T-cell (primary cell): Measurements from ENCODE around the gene WIPF3. TPM values are rescaled to one million over a fixed set of nuclear protein-coding genes. Genes with fewer than 3 reads are reported as not detected.
"Not testable (repeated sequence)": the region's sequence is repeated elsewhere in the genome, so short reads cannot be mapped to it uniquely, and the experiment has no call there.

Experiments used
- ATAC-seq, 4 experiments: fragments of 200-7000 bp in 3 of 4; fragments of 150-1000 bp in 1 of 4; cut with Tn5 transposase; replicated peaks in 1 of 4; 1 replicate in 3 of 4; 2 replicates in 1 of 4; pipeline ENCODE4 v1.10.0; 2021; ENCODE audit warnings: moderate library complexity in 3 of 4, mild to moderate bottlenecking in 2 of 4, moderate number of reproducible peaks in 1 of 4
- CTCF ChIA-PET, 2 donors: fragments of 300-600 bp; sonication (Branson Sonifier 250); formaldehyde crosslinking; loops; one replicate each; lab custom pipeline; 2022; ENCODE audit warnings: antibody characterized with exemption in 2 of 2; lab: Charles Lee
- POLR2A ChIA-PET, 2 donors: fragments of 300-600 bp; sonication (Branson Sonifier 250); formaldehyde crosslinking; loops; one replicate each; lab custom pipeline; 2022; ENCODE audit warnings: antibody characterized with exemption in 2 of 2; lab: Charles Lee
- DNase-seq, 35 experiments: peaks; one replicate each; pipeline versions ENCODE4 v3.0.0 to v3.0.0-alpha.2; 2013 to 2023
- H3K27ac ChIP-seq: one replicate; pipeline ENCODE4 v1.5.1; 2013; ENCODE audit warnings: low read length
- H3K27me3 ChIP-seq, 2 experiments: replicated peaks in 1 of 2; 1 replicate in 1 of 2; 2 replicates in 1 of 2; pipeline versions ENCODE4 v1.6.1 to v1.7.0; 2013; ENCODE audit warnings: low read length in 1 of 2, mixed read lengths in 1 of 2; ENCODE audit not compliant: control insufficient read depth in 2 of 2, insufficient read depth in 2 of 2; ENCODE audit errors: extremely low read depth in 1 of 2
- H3K36me3 ChIP-seq, 2 donors: 1 replicate in 1 of 2; 2 replicates in 1 of 2; pipeline versions ENCODE4 v1.6.1 to v1.7.0; 2013; ENCODE audit warnings: low read length in 1 of 2; ENCODE audit not compliant: control insufficient read depth in 2 of 2, insufficient read depth in 1 of 2; ENCODE audit errors: extremely low read depth in 1 of 2
- H3K4me1 ChIP-seq, 2 experiments: 1 replicate in 1 of 2; 2 replicates in 1 of 2; pipeline versions ENCODE4 v1.6.1 to v1.7.0; 2013; ENCODE audit warnings: low read length in 2 of 2, mixed read lengths in 1 of 2; ENCODE audit not compliant: insufficient read depth in 2 of 2, control insufficient read depth in 1 of 2; ENCODE audit errors: extremely low read depth in 1 of 2
- H3K4me3 ChIP-seq, 2 donors: 1 replicate in 1 of 2; 2 replicates in 1 of 2; pipeline versions ENCODE4 v1.5.1 to v1.7.0; 2013; ENCODE audit warnings: mild to moderate bottlenecking in 2 of 2, low read length in 1 of 2, moderate library complexity in 1 of 2; ENCODE audit not compliant: control insufficient read depth in 1 of 2; ENCODE audit errors: extremely low read depth in 1 of 2
- H3K9me3 ChIP-seq: 2 replicates; pipeline ENCODE4 v1.7.0; 2013
- H3K27ac Mint-ChIP-seq, 2 donors: one replicate each; pipeline ENCODE4 v1.8.0; 2020 to 2021; ENCODE audit warnings: mild to moderate bottlenecking in 2 of 2, mixed read lengths in 2 of 2
- H3K27me3 Mint-ChIP-seq, 2 donors: one replicate each; pipeline ENCODE4 v1.8.0; 2021 to 2022; ENCODE audit warnings: mixed read lengths in 2 of 2
- H3K36me3 Mint-ChIP-seq: one replicate; pipeline ENCODE4 v1.8.0; 2021; ENCODE audit warnings: mixed read lengths
- H3K4me1 Mint-ChIP-seq, 3 donors: one replicate each; pipeline ENCODE4 v1.8.0; 2020 to 2022; ENCODE audit warnings: mixed read lengths in 3 of 3, mild to moderate bottlenecking in 1 of 3
- H3K4me3 Mint-ChIP-seq, 3 donors: one replicate each; pipeline ENCODE4 v1.8.0; 2020 to 2022; ENCODE audit warnings: mild to moderate bottlenecking in 3 of 3, mixed read lengths in 3 of 3, moderate library complexity in 3 of 3
- H3K9me3 Mint-ChIP-seq, 3 donors: one replicate each; pipeline ENCODE4 v1.8.0; 2020 to 2022; ENCODE audit warnings: mixed read lengths in 3 of 3
- WGBS: methylation state at CpG from one replicate; pipeline ENCODE4 v1.1.5; 2013; ENCODE audit warnings: missing lambda C conversion rate; ENCODE audit not compliant: insufficient coverage; 5-methylcytosine and 5-hydroxymethylcytosine counted together
- total RNA-seq, 35 experiments: library from RNA in 6 of 35; stranded (reverse) in 6 of 35; fragments of 120-200 nt in 1 of 35; gene quantifications; one replicate each; pipeline versions ENCODE4 v1.2.1 to v1.2.4 and lab custom pipeline; 2013 to 2026

The WIPF3 gene
- total RNA-seq, 5 donors from 2014 or later (not counting 1 experiment from before 2014, with no cell fraction given) = 0.06 to 0.16 (median 0.07) TPM; not detected in 2

DNA sequence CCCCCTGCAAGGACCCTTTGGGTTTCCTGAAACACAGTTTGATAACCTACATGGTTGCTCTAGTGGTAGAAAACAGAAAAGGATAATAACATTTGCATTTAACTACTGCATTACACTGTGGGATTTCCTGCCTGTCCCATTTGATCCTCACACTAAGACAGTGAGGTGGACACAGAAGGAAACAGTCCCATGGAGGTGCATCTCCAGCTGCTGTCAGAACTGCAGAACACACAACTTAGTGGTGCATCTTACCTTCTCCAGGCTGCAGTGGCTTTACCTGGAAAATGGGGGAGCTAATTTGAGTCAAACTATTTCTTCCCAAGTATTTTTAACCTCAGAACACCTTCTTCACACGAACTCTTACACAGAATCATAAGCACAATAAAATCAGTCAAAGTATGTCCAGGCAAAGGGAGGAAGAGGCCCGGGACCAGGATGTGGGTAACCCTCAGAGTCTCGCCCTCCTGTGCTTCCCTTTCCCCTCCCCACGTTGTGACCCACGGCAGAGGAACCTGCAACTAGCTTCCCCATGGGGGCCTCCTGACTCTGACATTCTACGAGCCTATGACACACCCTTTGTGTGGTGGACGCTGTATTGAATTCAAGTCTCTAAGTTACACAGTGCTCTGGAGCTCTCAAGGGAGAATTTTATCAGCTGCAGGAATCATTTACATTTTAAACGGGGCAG lies 149.6 kb downstream of the WIPF3 start:
- H3K9me3 Mint-ChIP-seq = peaks cover 0 to 2% (median 0%) of the 10 kb centered on the region in 3 donors
- ChIA-PET CTCF (interaction anchor here (0.6 to 0.9 kb wide), 2 partner anchors 106 to 791 kb away, joined by 4 to 5 read pairs; no protein-coding TSS in a partner anchor), POLR2A (no interaction called here)
- Histone ChIP-seq H3K4me3 (peak overlapping the region in 1 of 2 donors; percentile 27), H3K36me3 (peaks cover 0 to 3% of the 10 kb centered on the region in 2 donors), H3K27me3 (peaks cover 0 to 4% of the 10 kb centered on the region in 2 experiments), H3K9me3 (no peaks in the 10 kb centered on the region), H3K27ac (no peak overlapping the region), H3K4me1 (peaks cover 8 to 12% of the 10 kb centered on the region in 2 experiments)
- H3K4me1 Mint-ChIP-seq = peaks cover 12 to 15% (median 14%) of the 10 kb centered on the region in 3 donors
- peak in 3 of 4 experiments; percentile 62 to 76 (median 62) for ATAC-seq
- DNase-seq = peak in 20 of 35 experiments; percentile 2 to 44 (median 10)
- H3K36me3 Mint-ChIP-seq = no peaks in the 10 kb centered on the region
- peaks cover 3 to 9% of the 10 kb centered on the region in 2 donors for H3K27me3 Mint-ChIP-seq
- peak overlapping the region in 1 of 3 donors; percentile 41 for H3K4me3 Mint-ChIP-seq
- H3K27ac Mint-ChIP-seq = peak overlapping the region in 1 of 2 donors; percentile 55
- 17% methylated on average over 6 of the region's 8 CpGs for WGBS

DNA sequence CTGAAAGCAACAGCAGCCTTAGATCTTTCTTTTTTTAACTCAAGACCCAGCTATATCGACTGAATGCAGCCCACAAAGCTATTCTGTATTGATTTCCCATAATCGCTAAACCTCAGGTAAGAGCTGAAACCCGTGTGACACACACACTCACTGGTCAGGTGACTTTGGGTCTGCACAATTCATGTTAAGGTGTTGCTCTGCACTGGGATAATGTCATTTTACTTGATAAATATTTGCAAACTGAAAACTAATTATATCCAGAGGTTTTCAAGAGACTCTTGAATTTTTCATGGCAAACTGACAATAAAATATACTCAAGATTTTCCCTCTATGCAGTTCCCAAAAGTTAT lies 150.2 kb downstream of the WIPF3 start:
- H3K27me3 Mint-ChIP-seq = peaks cover 3 to 7% of the 10 kb centered on the region in 2 donors
- H3K9me3 Mint-ChIP-seq = no peaks in the 10 kb centered on the region
- peaks cover 12 to 15% (median 14%) of the 10 kb centered on the region in 3 donors for H3K4me1 Mint-ChIP-seq
- DNase-seq = no peak
- no peak for ATAC-seq
- H3K36me3 Mint-ChIP-seq = no peaks in the 10 kb centered on the region
- H3K4me3 ChIP-seq = no peak overlapping the region
- H3K4me1 ChIP-seq = peaks cover 8 to 12% of the 10 kb centered on the region in 2 experiments
- POLR2A ChIA-PET = no interaction called here
- H3K27me3 ChIP-seq = no peaks in the 10 kb centered on the region
- no peak overlapping the region for H3K27ac ChIP-seq
- 30% methylated on average over 3 of the region's 3 CpGs for WGBS
- H3K27ac Mint-ChIP-seq = no peak overlapping the region
- H3K4me3 Mint-ChIP-seq = peak overlapping the region in 1 of 3 donors; percentile 41
- no peaks in the 10 kb centered on the region for H3K36me3 ChIP-seq
- CTCF ChIA-PET = interaction anchor here (0.6 to 0.9 kb wide), 2 partner anchors 105 to 791 kb away, joined by 4 to 5 read pairs; no protein-coding TSS in a partner anchor
- H3K9me3 ChIP-seq = no peaks in the 10 kb centered on the region

DNA sequence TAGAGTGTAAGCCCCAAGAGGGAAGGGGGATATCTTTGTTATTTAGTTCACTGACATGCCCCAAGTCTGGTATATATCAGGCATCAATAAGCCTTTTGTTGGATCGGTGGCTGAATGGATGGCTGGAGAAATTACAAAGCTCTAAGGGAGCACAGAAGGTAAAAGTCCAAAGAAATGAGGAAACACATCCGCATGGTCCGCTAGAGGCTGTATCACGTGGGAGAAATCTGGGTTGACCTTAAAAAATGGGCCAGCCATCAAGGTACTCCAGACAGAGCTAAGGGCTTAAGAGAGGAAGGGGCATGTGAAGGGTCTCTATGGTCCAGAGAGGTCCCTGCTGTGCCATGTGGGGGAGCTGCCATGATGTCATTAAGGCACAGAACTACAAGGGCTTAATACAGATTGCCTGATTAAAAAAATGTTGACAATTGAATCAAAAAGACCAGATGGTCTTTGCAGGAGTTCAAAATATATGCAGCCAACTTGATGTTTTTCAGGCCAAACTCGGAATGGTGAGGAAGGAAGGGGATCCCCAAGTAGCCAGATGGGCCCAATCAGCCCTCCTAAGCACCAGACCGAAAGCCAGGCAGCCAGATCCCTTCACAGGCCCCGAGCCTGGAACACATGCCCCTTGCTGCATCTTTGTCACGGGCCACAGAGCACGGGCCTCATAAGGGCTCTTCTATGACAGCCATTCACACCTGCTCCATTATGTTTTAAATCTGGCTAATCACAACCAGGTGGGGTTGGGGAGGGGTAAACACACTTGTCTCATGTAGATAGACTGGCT lies 151.4 kb downstream of the WIPF3 start:
- no peaks in the 10 kb centered on the region for H3K9me3 ChIP-seq
- H3K4me3 ChIP-seq = no peak overlapping the region
- H3K4me1 ChIP-seq = peaks cover 8 to 12% of the 10 kb centered on the region in 2 experiments
- H3K27me3 ChIP-seq = no peaks in the 10 kb centered on the region
- no peak overlapping the region for H3K4me3 Mint-ChIP-seq
- ChIA-PET CTCF (no interaction called here), POLR2A (interaction anchor here in 1 of 2 donors (0.6 kb wide), 1 partner anchor 117 kb away, joined by 3 read pairs; no protein-coding TSS in a partner anchor)
- H3K27ac Mint-ChIP-seq = no peak overlapping the region
- peaks cover 3 to 7% of the 10 kb centered on the region in 2 donors for H3K27me3 Mint-ChIP-seq
- ATAC-seq = no peak
- no peaks in the 10 kb centered on the region for H3K9me3 Mint-ChIP-seq
- H3K36me3 Mint-ChIP-seq = no peaks in the 10 kb centered on the region
- DNase-seq = no peak
- H3K4me1 Mint-ChIP-seq = peaks cover 12 to 15% (median 14%) of the 10 kb centered on the region in 3 donors
- 77% methylated on average over 5 of the region's 9 CpGs for WGBS
- no peak overlapping the region for H3K27ac ChIP-seq
- H3K36me3 ChIP-seq = no peaks in the 10 kb centered on the region

DNA sequence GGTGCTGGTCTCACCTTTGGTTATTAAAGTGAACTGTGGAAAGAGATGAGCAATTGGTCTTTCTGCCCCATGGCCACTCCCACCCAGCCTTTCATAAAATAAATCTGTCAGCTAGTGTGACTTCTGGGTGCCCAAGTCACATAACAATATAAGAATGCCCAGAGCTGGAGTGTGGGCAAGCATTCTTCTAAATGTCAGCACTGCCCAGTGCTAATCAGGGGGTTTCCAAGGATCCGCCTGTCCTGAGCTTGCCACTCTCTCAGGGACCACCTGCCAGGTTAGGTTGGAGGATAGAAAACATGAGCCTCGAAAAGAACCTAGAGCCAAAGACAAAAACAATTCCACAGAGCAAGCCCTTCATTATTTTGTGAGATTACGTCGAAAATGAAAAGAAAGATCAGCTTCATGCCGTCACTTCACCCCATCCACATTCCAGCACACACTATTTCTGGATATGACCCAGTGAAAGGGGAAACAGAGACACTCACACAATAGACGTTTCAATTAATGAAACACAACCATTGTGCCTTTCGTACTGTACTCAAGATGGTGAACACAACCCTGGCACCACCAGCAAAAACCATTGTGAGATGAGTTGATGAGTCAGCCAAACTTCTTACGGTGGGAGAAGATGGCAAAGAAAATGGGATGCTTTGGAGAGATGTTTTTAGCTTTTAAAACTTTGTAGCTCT lies 152.5 kb downstream of the WIPF3 start:
- ChIA-PET POLR2A (no interaction called here), CTCF (no interaction called here)
- WGBS = 100% methylated on average over 3 of the region's 8 CpGs
- no peaks in the 10 kb centered on the region for H3K9me3 Mint-ChIP-seq
- H3K4me3 Mint-ChIP-seq = no peak overlapping the region
- H3K9me3 ChIP-seq = no peaks in the 10 kb centered on the region
- H3K27me3 Mint-ChIP-seq = peaks cover 3 to 7% of the 10 kb centered on the region in 2 donors
- peaks cover 12 to 15% (median 14%) of the 10 kb centered on the region in 3 donors for H3K4me1 Mint-ChIP-seq
- no peaks in the 10 kb centered on the region for H3K27me3 ChIP-seq
- no peak overlapping the region for H3K27ac ChIP-seq
- H3K27ac Mint-ChIP-seq = no peak overlapping the region
- H3K4me3 ChIP-seq = no peak overlapping the region
- no peaks in the 10 kb centered on the region for H3K36me3 ChIP-seq
- H3K4me1 ChIP-seq = peaks cover 8 to 9% of the 10 kb centered on the region in 2 experiments
- H3K36me3 Mint-ChIP-seq = no peaks in the 10 kb centered on the region
- no peak for DNase-seq
- no peak for ATAC-seq

DNA sequence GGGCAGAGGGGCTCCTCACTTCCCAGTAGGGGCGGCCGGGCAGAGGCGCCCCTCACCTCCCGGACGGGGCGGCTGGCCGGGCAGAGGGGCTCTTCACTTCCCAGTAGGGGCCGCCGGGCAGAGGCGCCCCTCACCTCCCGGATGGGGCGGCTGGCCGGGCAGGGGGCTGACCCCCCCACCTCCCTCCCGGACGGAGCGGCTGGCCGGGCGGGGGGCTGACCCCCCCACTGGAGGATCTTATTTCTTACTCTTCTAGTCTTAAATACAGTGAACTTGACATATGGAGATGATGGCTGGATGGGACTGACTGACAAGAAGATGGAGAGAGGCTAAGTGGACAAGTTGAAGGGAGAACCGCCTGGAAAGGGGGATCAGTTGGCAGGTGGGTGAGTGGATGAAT lies 155.3 kb downstream of the WIPF3 start:
- no CpG with 5 or more reads among the region's 19 CpGs for WGBS
- H3K27ac Mint-ChIP-seq, POLR2A ChIA-PET: not testable (repeated sequence)

DNA sequence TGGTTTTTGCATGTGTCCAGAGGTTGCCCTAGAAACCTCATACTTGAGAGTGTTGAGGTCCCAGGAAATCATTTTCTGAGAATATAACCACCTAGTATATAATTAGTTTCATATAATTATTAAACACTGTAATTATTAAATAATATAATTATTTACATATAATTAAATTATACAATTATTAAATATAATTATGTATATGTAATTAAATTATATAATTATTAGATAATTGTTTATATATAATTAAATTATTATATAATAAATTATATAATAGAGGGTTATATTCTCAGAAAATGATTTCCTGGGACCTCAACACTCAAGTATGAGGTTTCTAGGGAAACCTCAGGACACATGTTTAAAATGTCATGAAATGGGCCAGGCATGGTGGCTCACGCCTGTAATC lies 155.7 kb downstream of the WIPF3 start:
- Histone ChIP-seq H3K36me3 (no peaks in the 10 kb centered on the region), H3K4me1 (no peaks in the 10 kb centered on the region), H3K27me3 (no peaks in the 10 kb centered on the region), H3K9me3 (no peaks in the 10 kb centered on the region), H3K27ac (no peak overlapping the region), H3K4me3 (no peak overlapping the region)
- Mint-ChIP-seq H3K27me3 (peaks cover 10 to 17% of the 10 kb centered on the region in 2 donors), H3K4me1 (peaks cover 0 to 2% (median 0%) of the 10 kb centered on the region in 3 donors), H3K4me3 (no peak overlapping the region), H3K9me3 (no peaks in the 10 kb centered on the region), H3K27ac (no peak overlapping the region), H3K36me3 (no peaks in the 10 kb centered on the region)
- ATAC-seq (no peak), DNase-seq (no peak)
- WGBS = 67% methylated on average over 1 of the region's 1 CpG
- POLR2A ChIA-PET = no interaction called here
- CTCF ChIA-PET = no interaction called here

More for the DNA sequence above, 155.3 kb downstream of the WIPF3 start:
- H3K4me1 ChIP-seq, H3K4me3 Mint-ChIP-seq, H3K27ac ChIP-seq, CTCF ChIA-PET, H3K4me1 Mint-ChIP-seq, H3K36me3 ChIP-seq, ATAC-seq, DNase-seq, H3K27me3 ChIP-seq, H3K4me3 ChIP-seq, H3K36me3 Mint-ChIP-seq, H3K9me3 Mint-ChIP-seq, H3K9me3 ChIP-seq: not testable (repeated sequence)
- H3K27me3 Mint-ChIP-seq = peaks cover 10 to 17% of the 10 kb centered on the region in 2 donors
